Sigmoid colon (tissue), 4 donors: Measurements from ENCODE around the gene CCT2.

Experiments
- CTCF ChIP-seq, 4 experiments: fragments of 450-650 bp in 3 of 4; fragments of 200-600 bp in 1 of 4; IDR thresholded peaks; one replicate each; pipeline ENCODE4 v1.5.1; 2016 to 2019; ENCODE audit warnings: antibody characterized with exemption in 4 of 4, mild to moderate bottlenecking in 3 of 4, moderate library complexity in 2 of 4
- POLR2A ChIP-seq, 2 donors: fragments of 450-650 bp; IDR thresholded peaks; one replicate each; pipeline ENCODE4 v1.6.1; 2016; ENCODE audit warnings: antibody characterized with exemption in 2 of 2, mild to moderate bottlenecking in 2 of 2, moderate library complexity in 2 of 2
- POLR2AphosphoS5 ChIP-seq, 4 donors: sonication (generic); formaldehyde crosslinking; IDR thresholded peaks; one replicate each; pipeline ENCODE4 v1.6.1; 2017; ENCODE audit warnings: antibody characterized with exemption in 4 of 4

- TF ChIP-seq CTCF (IDR thresholded peaks at IDR 0.05) (no peak), POLR2AphosphoS5 (IDR thresholded peaks at IDR 0.05) (no peak), POLR2A (IDR thresholded peaks at IDR 0.05) (no peak)
These were observed 16.9 kb downstream of the CCT2 start for GRCh38 chr12:69601962-69602685.
